ENCODE measurements around the gene DEPDC7.

DNA sequence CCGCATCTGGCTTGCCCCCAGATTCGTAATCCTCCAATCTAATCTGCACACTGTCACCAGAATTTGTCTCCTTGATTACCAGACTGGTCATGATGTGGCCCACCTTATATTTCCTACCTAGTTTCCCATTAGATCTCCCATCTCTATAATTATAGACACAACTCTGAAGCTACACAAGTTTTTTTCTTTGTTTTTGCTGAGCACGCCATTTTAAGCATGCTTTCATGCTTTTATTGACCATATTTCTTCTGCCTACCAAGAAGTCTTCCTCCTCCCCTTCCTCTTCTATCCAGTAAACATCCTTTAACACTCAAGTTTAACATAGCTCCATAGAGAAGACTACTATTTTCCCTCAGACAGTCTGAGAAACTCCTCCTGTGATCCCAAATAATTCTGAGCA lies 24.3 kb upstream of the DEPDC7 start:
- no peak for TF ChIP-seq RFX5 (IDR thresholded peaks at IDR 0.05)
- no peak for TF ChIP-seq CTCF (IDR thresholded peaks at IDR 0.05)
